ENCODE measurements around the gene CDH23. TPM values are rescaled to one million over a fixed set of nuclear protein-coding genes. Genes with fewer than 3 reads are reported as not detected.

Gene CDH23
- total and polyA plus RNA-seq, 2 experiments from 2014 or later = 0.08 TPM; not detected in 1

DNA sequence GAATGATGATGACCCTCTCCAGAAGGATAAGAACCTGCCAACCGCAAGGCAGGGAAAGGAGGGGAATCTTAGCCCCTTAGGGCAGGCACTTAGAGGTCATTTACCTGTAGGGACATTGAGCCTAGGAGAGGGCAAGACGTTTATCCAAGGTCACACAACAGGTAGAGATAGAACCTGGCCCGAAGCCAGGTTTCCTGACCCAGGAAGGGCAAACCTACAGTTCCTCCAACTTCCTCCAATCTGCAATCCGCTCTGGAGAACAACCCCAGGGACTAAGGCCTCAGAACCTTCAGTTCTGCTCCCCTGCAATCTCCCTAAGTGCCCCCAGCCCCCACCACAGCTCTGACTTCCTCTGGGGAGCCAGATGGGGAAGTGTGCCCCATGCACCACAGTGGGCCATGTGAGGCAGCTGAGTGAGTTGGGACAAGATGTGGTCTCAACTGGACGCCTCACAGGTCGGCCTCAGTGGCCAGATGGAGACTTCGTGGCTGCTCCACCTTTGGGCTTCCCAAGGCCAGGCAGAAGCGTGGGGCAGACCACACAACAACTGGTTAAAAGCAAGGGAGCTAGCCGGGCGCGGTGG lies 455.7 kb downstream of the CDH23 start:
- no peak for DNase-seq
- H4K20me1 ChIP-seq (ENCODE audit: insufficient read depth) = 0 out of 2 replicates have a peak, but pooled peaks cover 8% of the 10 kb centered on the region
- WGBS, 2 experiments (ENCODE audit: low coverage in 1 of 2, low lambda C conversion rate in 2 of 2, missing lambda C conversion rate in 2 of 2) = 95 to 97% methylated on average over 11 of the region's 11 CpGs
- H3K36me3 ChIP-seq (ENCODE audit: low read depth) = no peaks in the 10 kb centered on the region
- peaks cover 36% of the 10 kb centered on the region for H3K79me2 ChIP-seq (ENCODE audit: insufficient read depth)
- no peak overlapping the region for H3K27ac ChIP-seq
- H3K4me2 ChIP-seq (ENCODE audit: unreplicated experiment) = no peak overlapping the region
- no peak overlapping the region for H3K4me3 ChIP-seq
- H2AFZ ChIP-seq = no peak overlapping the region
- H3K9me3 ChIP-seq (ENCODE audit: low read depth) = no peaks in the 10 kb centered on the region
- H3F3A ChIP-seq (ENCODE audit: insufficient read depth) = no peaks in the 10 kb centered on the region
- no peaks in the 10 kb centered on the region for H3K27me3 ChIP-seq (replicated peaks; ENCODE audit: insufficient read depth)
- TF ChIP-seq EZH2 (IDR thresholded peaks at IDR 0.05; ENCODE audit: insufficient read depth, poor library complexity, severe bottlenecking) (no peak), EZH2phosphoT487 (IDR thresholded peaks at IDR 0.05; ENCODE audit: insufficient read depth, low read depth) (no peak)
- in situ Hi-C loops (cut with MboI) = no loop called here
- H3K9me2 ChIP-seq (ENCODE audit: insufficient read depth) = no peaks in the 10 kb centered on the region
- peaks cover 11% of the 10 kb centered on the region for H3K4me1 ChIP-seq (ENCODE audit: insufficient read depth)
- H3K9ac ChIP-seq = no peak overlapping the region

DNA sequence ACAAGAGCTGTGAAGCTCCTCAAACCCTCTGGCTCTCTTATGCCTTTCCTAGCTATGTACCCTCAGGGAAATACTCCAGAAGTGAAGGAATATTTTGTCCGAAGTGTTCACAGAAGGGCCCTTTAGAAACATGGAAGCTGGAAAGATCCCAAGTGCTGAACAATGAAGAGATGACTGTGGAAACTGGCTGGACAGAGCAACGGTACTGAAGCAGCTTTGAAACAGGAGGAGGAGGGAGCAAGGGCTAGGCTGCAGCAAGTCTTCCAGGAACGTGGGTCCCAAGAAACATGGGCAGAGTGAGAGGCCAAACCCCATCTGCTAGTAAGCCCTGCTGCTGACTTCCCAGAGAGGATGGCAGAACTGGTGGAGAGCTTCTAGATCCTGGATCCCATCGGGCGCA lies 457.3 kb downstream of the CDH23 start:
- in situ Hi-C loops (cut with MboI) = no loop called here
- WGBS, 2 experiments (ENCODE audit: low coverage in 1 of 2, low lambda C conversion rate in 2 of 2, missing lambda C conversion rate in 2 of 2) = 34 to 39% methylated on average over 5 of the region's 5 CpGs

GRCh38 chr10:71856619-71857018 lies 459.9 kb downstream of the CDH23 start:
- H3F3A ChIP-seq (ENCODE audit: insufficient read depth) = peaks cover 19% of the 10 kb centered on the region
- TF ChIP-seq EZH2 (IDR thresholded peaks at IDR 0.05; ENCODE audit: insufficient read depth, poor library complexity, severe bottlenecking) = no peak
- TF ChIP-seq EZH2phosphoT487 (IDR thresholded peaks at IDR 0.05; ENCODE audit: insufficient read depth, low read depth) = no peak
- H3K27ac ChIP-seq = no peak overlapping the region
- H3K4me1 ChIP-seq (ENCODE audit: insufficient read depth) = peaks cover 19% of the 10 kb centered on the region
- H3K4me3 ChIP-seq = no peak overlapping the region
- no peak overlapping the region for H3K4me2 ChIP-seq (ENCODE audit: unreplicated experiment)
- 97 to 99% methylated on average over 4 of the region's 4 CpGs for WGBS, 2 experiments (ENCODE audit: low coverage in 1 of 2, low lambda C conversion rate in 2 of 2, missing lambda C conversion rate in 2 of 2)
- H3K79me2 ChIP-seq (ENCODE audit: insufficient read depth) = no peaks in the 10 kb centered on the region
- H3K9me2 ChIP-seq (ENCODE audit: insufficient read depth) = no peaks in the 10 kb centered on the region
- no peaks in the 10 kb centered on the region for H3K9me3 ChIP-seq (ENCODE audit: low read depth)
- no peak overlapping the region for H2AFZ ChIP-seq
- in situ Hi-C loops (cut with MboI) = no loop called here
- H4K20me1 ChIP-seq (ENCODE audit: insufficient read depth) = no peaks in the 10 kb centered on the region
- DNase-seq = no peak
- H3K9ac ChIP-seq = no peak overlapping the region
- H3K27me3 ChIP-seq (replicated peaks; ENCODE audit: insufficient read depth) = no peaks in the 10 kb centered on the region
- no peaks in the 10 kb centered on the region for H3K36me3 ChIP-seq (ENCODE audit: low read depth)

More for the DNA sequence above, 457.3 kb downstream of the CDH23 start:
- no peaks in the 10 kb centered on the region for H3K36me3 ChIP-seq (ENCODE audit: low read depth)
- H2AFZ ChIP-seq = no peak overlapping the region
- H3F3A ChIP-seq (ENCODE audit: insufficient read depth) = no peaks in the 10 kb centered on the region
- H3K4me1 ChIP-seq (ENCODE audit: insufficient read depth) = peaks cover 7% of the 10 kb centered on the region
- H3K27me3 ChIP-seq (replicated peaks; ENCODE audit: insufficient read depth) = no peaks in the 10 kb centered on the region
- H3K79me2 ChIP-seq (ENCODE audit: insufficient read depth) = peaks cover 20% of the 10 kb centered on the region
- H3K9me2 ChIP-seq (ENCODE audit: insufficient read depth) = no peaks in the 10 kb centered on the region
- H3K4me3 ChIP-seq = no peak overlapping the region
- 0 out of 2 replicates have a peak, but pooled peaks cover 7% of the 10 kb centered on the region for H4K20me1 ChIP-seq (ENCODE audit: insufficient read depth)
- no peak overlapping the region for H3K4me2 ChIP-seq (ENCODE audit: unreplicated experiment)
- no peak overlapping the region for H3K9ac ChIP-seq
- no peak overlapping the region for H3K27ac ChIP-seq
- no peak for TF ChIP-seq EZH2phosphoT487 (IDR thresholded peaks at IDR 0.05; ENCODE audit: insufficient read depth, low read depth)
- no peak for TF ChIP-seq EZH2 (IDR thresholded peaks at IDR 0.05; ENCODE audit: insufficient read depth, poor library complexity, severe bottlenecking)
- DNase-seq = peak; percentile 73
- H3K9me3 ChIP-seq (ENCODE audit: low read depth) = no peaks in the 10 kb centered on the region

- Histone ChIP-seq H3K27me3 (replicated peaks; ENCODE audit: insufficient read depth) (no peaks in the 10 kb centered on the region), H3K4me2 (ENCODE audit: unreplicated experiment) (no peak overlapping the region), H3F3A (ENCODE audit: insufficient read depth) (peaks cover 24% of the 10 kb centered on the region), H3K9ac (no peak overlapping the region), H4K20me1 (ENCODE audit: insufficient read depth) (no peaks in the 10 kb centered on the region), H3K27ac (no peak overlapping the region), H3K9me3 (ENCODE audit: low read depth) (no peaks in the 10 kb centered on the region), H3K79me2 (ENCODE audit: insufficient read depth) (no peaks in the 10 kb centered on the region), H3K36me3 (ENCODE audit: low read depth) (no peaks in the 10 kb centered on the region), H2AFZ (no peak overlapping the region), H3K4me1 (ENCODE audit: insufficient read depth) (peaks cover 23% of the 10 kb centered on the region), H3K9me2 (ENCODE audit: insufficient read depth) (no peaks in the 10 kb centered on the region), H3K4me3 (no peak overlapping the region)
- in situ Hi-C loops (cut with MboI) = no loop called here
- WGBS, 2 experiments (ENCODE audit: low coverage in 1 of 2, low lambda C conversion rate in 2 of 2, missing lambda C conversion rate in 2 of 2) = 86% methylated on average over 11 to 12 of the region's 12 CpGs
- TF ChIP-seq EZH2phosphoT487 (IDR thresholded peaks at IDR 0.05; ENCODE audit: insufficient read depth, low read depth) = no peak
- TF ChIP-seq EZH2 (IDR thresholded peaks at IDR 0.05; ENCODE audit: insufficient read depth, poor library complexity, severe bottlenecking) = no peak
- no peak for DNase-seq
These were observed 461.5 kb downstream of the CDH23 start for GRCh38 chr10:71857934-71858890.

All from GM23248 (cell line).